Measurements from ENCODE around the gene DDRGK1. TPM values are rescaled to one million over a fixed set of nuclear protein-coding genes. Genes with fewer than 3 reads are reported as not detected.

Gene DDRGK1
- total RNA-seq, 4 donors from 2014 or later, result 76.7 to 117 (median 89.9) TPM

GRCh38 chr20:3174442-3175261 lies 29.8 kb downstream of the DDRGK1 start:
- Histone ChIP-seq H3K4me1 (peaks cover 0 to 21% (median 9%) of the 10 kb centered on the region in 4 donors), H3K27me3 (no peaks in the 10 kb centered on the region), H3K27ac (peak overlapping the region; percentile 67 to 88 (median 76)), H3K36me3 (no peaks in the 10 kb centered on the region), H3K4me3 (peak overlapping the region; percentile 75 to 93 (median 88)), H3K9me3 (no peaks in the 10 kb centered on the region)
- WGBS, 2 donors, result 14 to 17% methylated on average over 13 of the region's 13 CpGs
- DNase-seq (ENCODE audit: low spot score in 2 of 2), result no peak
- TF ChIP-seq POLR2A (IDR thresholded peaks at IDR 0.05), result no peak

DNA sequence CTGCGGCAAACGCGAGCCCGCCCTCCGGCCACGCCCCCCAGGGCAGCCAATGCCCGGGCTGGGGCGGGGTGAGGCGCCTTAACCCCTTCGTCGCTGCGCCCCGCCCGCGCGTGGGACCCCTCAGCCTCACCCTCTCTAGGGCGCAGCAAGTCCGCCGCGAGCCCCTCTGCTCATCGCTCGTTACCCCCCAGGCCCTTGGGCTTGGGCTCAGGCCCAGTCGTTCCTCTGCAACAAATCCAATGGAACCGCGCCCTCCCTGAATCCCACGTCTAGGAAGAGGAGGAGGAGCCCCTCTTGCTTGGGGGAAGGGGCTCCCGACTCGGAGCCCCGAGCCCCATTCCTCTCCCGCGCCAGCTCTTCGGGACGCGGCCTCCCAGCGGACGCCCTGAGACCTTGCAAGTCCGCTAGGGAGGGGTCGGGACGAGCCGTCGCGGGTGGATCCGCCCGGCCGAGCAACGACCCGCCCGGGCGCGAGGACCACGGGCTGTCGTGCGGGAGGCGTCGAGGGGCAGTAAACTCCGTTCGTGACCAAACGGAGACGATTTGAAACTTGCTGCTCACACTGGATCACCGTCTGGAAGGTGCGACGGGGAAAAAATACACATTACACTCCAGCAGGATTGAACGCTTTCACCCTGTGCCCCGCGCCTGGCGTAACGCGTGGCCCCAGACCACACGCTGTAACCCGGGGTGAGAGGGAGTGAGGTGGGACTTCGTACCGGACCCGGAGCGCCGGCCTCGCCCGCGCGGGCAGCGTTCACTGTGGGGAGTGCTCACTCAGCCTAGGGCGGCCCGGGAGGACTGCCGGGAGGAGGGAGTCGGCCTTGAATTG lies 30.7 kb downstream of the DDRGK1 start:
- peak overlapping the region; percentile 67 to 88 (median 76) for H3K27ac ChIP-seq
- no peaks in the 10 kb centered on the region for H3K9me3 ChIP-seq
- no peaks in the 10 kb centered on the region for H3K27me3 ChIP-seq
- H3K4me1 ChIP-seq, result peaks cover 0 to 21% (median 9%) of the 10 kb centered on the region in 4 donors
- peak overlapping the region; percentile 75 to 93 (median 88) for H3K4me3 ChIP-seq
- 0 to 1% methylated on average over 48 to 53 of the region's 84 CpGs for WGBS, 2 donors
- DNase-seq (ENCODE audit: low spot score in 2 of 2), result peak; percentile 80 to 83
- no peaks in the 10 kb centered on the region for H3K36me3 ChIP-seq
- TF ChIP-seq EP300 (IDR thresholded peaks at IDR 0.05), result peak; percentile 26 to 76
- TF ChIP-seq, protein P1, sequence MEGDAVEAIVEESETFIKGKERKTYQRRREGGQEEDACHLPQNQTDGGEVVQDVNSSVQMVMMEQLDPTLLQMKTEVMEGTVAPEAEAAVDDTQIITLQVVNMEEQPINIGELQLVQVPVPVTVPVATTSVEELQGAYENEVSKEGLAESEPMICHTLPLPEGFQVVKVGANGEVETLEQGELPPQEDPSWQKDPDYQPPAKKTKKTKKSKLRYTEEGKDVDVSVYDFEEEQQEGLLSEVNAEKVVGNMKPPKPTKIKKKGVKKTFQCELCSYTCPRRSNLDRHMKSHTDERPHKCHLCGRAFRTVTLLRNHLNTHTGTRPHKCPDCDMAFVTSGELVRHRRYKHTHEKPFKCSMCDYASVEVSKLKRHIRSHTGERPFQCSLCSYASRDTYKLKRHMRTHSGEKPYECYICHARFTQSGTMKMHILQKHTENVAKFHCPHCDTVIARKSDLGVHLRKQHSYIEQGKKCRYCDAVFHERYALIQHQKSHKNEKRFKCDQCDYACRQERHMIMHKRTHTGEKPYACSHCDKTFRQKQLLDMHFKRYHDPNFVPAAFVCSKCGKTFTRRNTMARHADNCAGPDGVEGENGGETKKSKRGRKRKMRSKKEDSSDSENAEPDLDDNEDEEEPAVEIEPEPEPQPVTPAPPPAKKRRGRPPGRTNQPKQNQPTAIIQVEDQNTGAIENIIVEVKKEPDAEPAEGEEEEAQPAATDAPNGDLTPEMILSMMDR (IDR thresholded peaks at IDR 0.05), result peak in 3 of 5 experiments; percentile 12 to 50 (median 47)
- no peak for TF ChIP-seq POLR2A (IDR thresholded peaks at IDR 0.05)

GRCh38 chr20:3172933-3173609 lies 31.4 kb downstream of the DDRGK1 start, which contains the start of gene LZTS3:
TSS of gene LZTS3 (minus strand) at chr20:3173549. CDS start at chr20:3167163, 6,386 bp downstream.
- WGBS, 2 donors, result 1% methylated on average over 26 of the region's 62 CpGs; no CpG with 5 or more reads in 1 of the 2 donors
- TF ChIP-seq EP300 (IDR thresholded peaks at IDR 0.05) (peak in 1 of 2 donors; percentile 81), POLR2A (IDR thresholded peaks at IDR 0.05) (peak; percentile 39 to 81)
- TF ChIP-seq, protein P1 (IDR thresholded peaks at IDR 0.05), result no peak

GRCh38 chr20:3172126-3172932 lies 32.2 kb downstream of the DDRGK1 start:
- DNase-seq (ENCODE audit: low spot score in 2 of 2), result no peak
- 20 to 33% methylated on average over 5 of the region's 5 CpGs for WGBS, 2 donors

More at GRCh38 chr20:3172933-3173609, 31.4 kb downstream of the DDRGK1 start, which contains the start of gene LZTS3:
- H3K4me3 ChIP-seq, result peak within 1 kb of the TSS; percentile 75 to 93 (median 88)
- no peaks in the 10 kb centered on the region for H3K36me3 ChIP-seq
- peaks cover 0 to 21% (median 9%) of the 10 kb centered on the region in 4 donors for H3K4me1 ChIP-seq
- H3K27ac ChIP-seq, result peak within 1 kb of the TSS; percentile 81 to 88 (median 83)
- H3K27me3 ChIP-seq, result no peaks in the 10 kb centered on the region
- H3K9me3 ChIP-seq, result no peaks in the 10 kb centered on the region
- DNase-seq (ENCODE audit: low spot score in 2 of 2), result peak; percentile 66 to 69

More at GRCh38 chr20:3172126-3172932, 32.2 kb downstream of the DDRGK1 start:
- no peaks in the 10 kb centered on the region for H3K36me3 ChIP-seq
- H3K4me3 ChIP-seq, result peak overlapping the region; percentile 75 to 93 (median 88)
- H3K27me3 ChIP-seq, result peaks cover 0 to 6% of the 10 kb centered on the region in 2 donors
- H3K27ac ChIP-seq, result peak overlapping the region; percentile 81 to 88 (median 83)
- no peaks in the 10 kb centered on the region for H3K9me3 ChIP-seq
- peaks cover 0 to 21% (median 9%) of the 10 kb centered on the region in 4 donors for H3K4me1 ChIP-seq
- TF ChIP-seq, protein P1 (IDR thresholded peaks at IDR 0.05), result no peak
- TF ChIP-seq EP300 (IDR thresholded peaks at IDR 0.05) (no peak), POLR2A (IDR thresholded peaks at IDR 0.05) (no peak)

Data from tibial nerve (tissue), 4 donors.